Dendritic cell treated with granulocyte-macrophage colony-stimulating factor and Interleukin-4, amounts not matched to agents 40 ng/mL and 50 ng/mL, for 4 days (primary cell): ENCODE measurements around the gene RASA4B.
"Not testable (repeated sequence)": the region's sequence is repeated elsewhere in the genome, so short reads cannot be mapped to it uniquely, and the experiment has no call there.

Experiments used
- H3K27ac Mint-ChIP-seq: one replicate; pipeline ENCODE4 v1.8.0; 2022; ENCODE audit warnings: mild to moderate bottlenecking, mixed read lengths
- H3K27me3 Mint-ChIP-seq: one replicate; pipeline ENCODE4 v1.8.0; 2022; ENCODE audit warnings: mild to moderate bottlenecking, mixed read lengths
- H3K36me3 Mint-ChIP-seq: one replicate; pipeline ENCODE4 v1.8.0; 2022; ENCODE audit warnings: low read depth, mixed read lengths
- H3K4me1 Mint-ChIP-seq: one replicate; pipeline ENCODE4 v1.8.0; 2022; ENCODE audit warnings: low read depth, mixed read lengths
- H3K4me3 Mint-ChIP-seq: one replicate; pipeline ENCODE4 v1.8.0; 2022; ENCODE audit warnings: mild to moderate bottlenecking, moderate library complexity, mixed read lengths
- H3K9me3 Mint-ChIP-seq: one replicate; pipeline ENCODE4 v1.8.0; 2022; ENCODE audit warnings: mixed read lengths
- intact Hi-C: fragments of 100-400 bp; cut with micrococcal nuclease; formaldehyde crosslinking; loops from one replicate; pipeline ENCODE4 v1.15.0; 2022

The RASA4B gene

DNA sequence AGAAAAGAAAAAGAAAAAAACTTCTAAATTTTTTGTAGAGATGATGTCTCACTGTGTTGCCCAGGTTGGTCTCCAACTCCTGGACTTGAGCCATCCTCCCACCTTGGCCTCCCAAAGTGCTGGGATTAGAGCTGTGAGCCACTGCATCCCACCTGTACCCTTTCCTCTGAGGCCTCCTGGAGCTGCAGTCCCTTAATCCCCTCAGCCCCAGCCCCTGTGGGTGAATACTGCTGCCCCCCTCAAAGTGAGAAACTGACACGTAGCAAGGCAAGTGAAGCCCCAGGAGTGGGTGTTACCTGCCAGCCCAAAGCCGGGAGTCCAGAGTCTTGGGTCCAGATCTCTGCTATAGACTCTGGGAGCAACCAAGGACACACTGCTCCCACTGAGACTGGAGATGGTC, 7.2 kb upstream of the RASA4B start:
- H3K27ac Mint-ChIP-seq, H3K4me3 Mint-ChIP-seq, H3K9me3 Mint-ChIP-seq, H3K27me3 Mint-ChIP-seq, intact Hi-C loops, H3K4me1 Mint-ChIP-seq, H3K36me3 Mint-ChIP-seq: not testable (repeated sequence)

DNA sequence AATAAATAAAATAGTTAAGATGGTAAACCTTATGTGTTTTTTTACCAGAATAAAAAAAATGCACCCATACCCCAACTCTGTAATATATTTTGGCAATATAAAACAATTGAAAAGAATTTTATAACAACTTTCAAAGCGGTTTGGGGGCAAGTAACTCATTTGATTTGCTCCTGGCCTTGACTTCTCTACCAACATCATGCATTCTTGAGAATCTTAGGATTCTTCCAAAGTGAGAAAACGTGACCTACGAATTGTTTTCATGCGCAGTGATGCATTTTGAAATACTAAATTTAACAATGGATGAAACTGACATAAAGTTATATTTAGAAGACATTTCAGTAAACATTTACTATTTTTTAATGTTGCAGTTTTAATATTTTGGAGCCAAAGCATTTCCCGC, 3.2 kb upstream of the RASA4B start:
- intact Hi-C loops, H3K27ac Mint-ChIP-seq, H3K4me1 Mint-ChIP-seq, H3K9me3 Mint-ChIP-seq, H3K4me3 Mint-ChIP-seq, H3K27me3 Mint-ChIP-seq, H3K36me3 Mint-ChIP-seq: not testable (repeated sequence)

GRCh38 chr7:102516951-102517350, 626 bp downstream of the RASA4B start:
- H3K9me3 Mint-ChIP-seq, H3K27ac Mint-ChIP-seq, intact Hi-C loops, H3K4me1 Mint-ChIP-seq, H3K27me3 Mint-ChIP-seq, H3K4me3 Mint-ChIP-seq, H3K36me3 Mint-ChIP-seq: not testable (repeated sequence)

DNA sequence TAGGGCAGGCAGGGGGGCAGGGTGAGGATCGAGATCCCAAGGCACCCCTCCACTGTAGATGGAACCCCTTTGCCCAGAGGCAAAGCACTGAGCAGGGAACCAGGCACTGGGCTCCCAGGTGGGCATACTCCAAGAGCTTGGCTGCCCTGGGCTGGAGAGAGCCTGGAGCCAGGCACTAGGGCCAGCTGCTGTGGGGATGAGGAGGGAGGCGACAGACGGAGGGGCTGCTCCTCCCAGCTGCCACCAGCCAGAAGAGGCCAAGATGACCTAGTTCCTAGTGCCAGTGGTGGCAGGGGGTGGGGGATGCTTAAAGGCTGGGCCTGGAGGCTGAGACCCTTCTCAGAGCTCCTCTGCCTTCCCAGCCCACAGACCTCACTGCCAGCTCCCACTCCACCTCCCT, 1.7 kb downstream of the RASA4B start:
- not testable (repeated sequence) for H3K4me3 Mint-ChIP-seq

GRCh38 chr7:102514881-102515721, 2.5 kb downstream of the RASA4B start:
- H3K9me3 Mint-ChIP-seq, H3K27me3 Mint-ChIP-seq, H3K27ac Mint-ChIP-seq, H3K4me1 Mint-ChIP-seq, H3K4me3 Mint-ChIP-seq, H3K36me3 Mint-ChIP-seq, intact Hi-C loops: not testable (repeated sequence)

More for the DNA sequence above, 1.7 kb downstream of the RASA4B start:
- H3K36me3 Mint-ChIP-seq, H3K27me3 Mint-ChIP-seq, intact Hi-C loops, H3K9me3 Mint-ChIP-seq, H3K4me1 Mint-ChIP-seq, H3K27ac Mint-ChIP-seq: not testable (repeated sequence)

DNA sequence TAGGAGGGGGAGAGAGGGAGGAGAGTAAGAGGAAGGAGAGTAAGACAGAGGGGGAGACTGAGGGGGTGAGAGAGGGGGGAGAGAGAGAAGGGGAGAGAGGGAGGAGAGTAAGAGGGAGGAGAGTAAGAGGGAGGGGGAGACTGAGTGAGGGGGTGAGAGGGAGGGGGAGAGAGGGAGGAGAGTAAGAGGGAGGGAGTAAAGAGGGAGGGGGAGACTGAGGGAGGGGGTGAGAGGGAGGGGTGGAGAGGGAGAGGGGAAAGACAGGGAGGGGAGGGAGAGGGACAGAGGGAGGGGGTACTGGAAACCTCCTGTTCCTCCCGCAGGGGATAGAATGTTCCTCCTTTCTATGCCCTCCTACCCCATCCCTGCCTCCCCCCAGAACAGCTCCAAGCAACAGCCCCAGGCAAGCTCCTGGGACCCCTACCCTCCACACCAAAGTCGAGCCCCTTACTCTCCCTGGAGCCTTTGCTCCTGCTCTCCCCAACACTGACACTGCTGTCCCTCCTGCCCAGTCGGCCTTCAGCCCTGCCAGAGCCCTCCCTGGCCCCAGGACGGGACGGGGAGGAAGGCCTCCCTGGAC, 4.8 kb downstream of the RASA4B start:
- H3K4me1 Mint-ChIP-seq, H3K36me3 Mint-ChIP-seq, H3K27me3 Mint-ChIP-seq, intact Hi-C loops, H3K9me3 Mint-ChIP-seq: not testable (repeated sequence)
- H3K4me3 Mint-ChIP-seq, result peak overlapping the region; percentile 75
- peak overlapping the region; percentile 97 for H3K27ac Mint-ChIP-seq

- H3K27me3 Mint-ChIP-seq, intact Hi-C loops, H3K36me3 Mint-ChIP-seq, H3K9me3 Mint-ChIP-seq, H3K4me1 Mint-ChIP-seq: not testable (repeated sequence)
- peak overlapping the region; percentile 75 for H3K4me3 Mint-ChIP-seq
- peak overlapping the region; percentile 97 for H3K27ac Mint-ChIP-seq
Observed at GRCh38 chr7:102511860-102512522, 5.6 kb downstream of the RASA4B start.

GRCh38 chr7:102510575-102510974, 7.0 kb downstream of the RASA4B start:
- H3K4me1 Mint-ChIP-seq, H3K36me3 Mint-ChIP-seq, H3K9me3 Mint-ChIP-seq, H3K27me3 Mint-ChIP-seq, intact Hi-C loops, H3K4me3 Mint-ChIP-seq, H3K27ac Mint-ChIP-seq: not testable (repeated sequence)

GRCh38 chr7:102507410-102508088, 10.0 kb downstream of the RASA4B start:
- H3K27ac Mint-ChIP-seq, H3K27me3 Mint-ChIP-seq, H3K4me1 Mint-ChIP-seq, H3K36me3 Mint-ChIP-seq, H3K9me3 Mint-ChIP-seq, intact Hi-C loops, H3K4me3 Mint-ChIP-seq: not testable (repeated sequence)

DNA sequence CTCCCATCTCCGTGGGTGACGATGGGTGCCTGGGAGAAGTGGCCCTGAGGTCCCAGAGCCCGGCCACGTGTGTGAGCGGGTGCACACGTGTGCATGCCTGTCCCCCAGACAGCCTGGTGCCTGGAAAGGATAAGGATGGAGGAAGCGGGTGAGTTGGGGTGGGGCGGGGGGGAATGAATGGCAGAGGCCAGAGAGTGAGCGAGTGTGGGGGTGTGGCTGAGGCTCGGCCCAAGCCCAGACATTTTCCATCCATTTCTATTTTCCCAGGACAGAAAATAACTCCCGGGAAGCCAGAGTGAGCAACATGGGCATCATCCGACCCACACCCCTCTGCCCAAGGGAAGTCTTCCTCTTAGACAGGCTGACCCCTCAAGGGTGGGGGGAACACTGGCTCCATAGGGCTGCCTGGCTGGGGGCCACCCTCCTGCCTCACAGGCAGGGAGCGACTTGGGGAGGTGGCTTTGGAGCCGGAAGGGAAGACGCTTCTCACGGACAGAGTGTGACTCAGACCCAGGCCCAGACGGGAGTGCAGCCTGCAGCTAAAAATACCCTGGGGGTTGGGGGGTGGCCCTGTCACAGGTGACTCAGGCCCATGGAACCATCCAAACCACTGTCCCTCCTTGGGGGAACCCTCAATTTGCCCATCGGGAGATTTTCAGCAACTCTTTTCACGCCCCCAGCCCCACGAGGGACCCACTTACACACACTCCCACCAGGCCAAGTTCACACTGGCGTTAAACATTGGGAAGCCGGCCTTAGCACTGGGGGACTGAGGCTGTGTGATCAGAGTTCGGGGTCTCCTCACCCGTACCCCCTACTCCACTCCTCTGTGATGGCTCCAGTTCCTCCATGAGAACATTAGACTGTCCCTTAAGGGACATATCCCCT, 12.0 kb downstream of the RASA4B start:
- H3K4me1 Mint-ChIP-seq, H3K27me3 Mint-ChIP-seq, intact Hi-C loops, H3K27ac Mint-ChIP-seq, H3K4me3 Mint-ChIP-seq, H3K36me3 Mint-ChIP-seq, H3K9me3 Mint-ChIP-seq: not testable (repeated sequence)

DNA sequence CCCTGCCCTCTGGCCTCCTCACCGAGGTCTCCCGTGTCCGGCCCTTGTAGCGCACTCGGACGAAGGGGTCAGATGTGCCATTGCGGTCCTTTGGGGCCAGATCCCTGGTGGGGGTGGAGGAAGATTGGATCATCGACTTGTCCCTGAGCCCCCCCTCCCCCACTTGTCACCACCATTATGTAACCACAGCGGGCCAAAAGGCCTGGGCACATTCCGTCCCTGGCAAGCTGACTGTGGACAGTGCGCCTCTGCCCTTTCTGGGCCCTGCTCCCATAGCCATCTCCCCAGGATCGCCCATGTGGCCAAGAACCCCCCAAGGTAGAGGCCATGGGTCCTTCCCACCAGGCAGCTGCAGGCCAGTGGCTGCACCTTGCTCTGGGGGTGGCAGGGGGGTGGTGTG, 14.4 kb downstream of the RASA4B start:
- H3K9me3 Mint-ChIP-seq, H3K4me3 Mint-ChIP-seq, H3K27me3 Mint-ChIP-seq, H3K27ac Mint-ChIP-seq, intact Hi-C loops, H3K4me1 Mint-ChIP-seq: not testable (repeated sequence)
- H3K36me3 Mint-ChIP-seq, result peaks cover 11% of the 10 kb centered on the region

GRCh38 chr7:102498321-102498720, 19.3 kb downstream of the RASA4B start:
- H3K4me1 Mint-ChIP-seq, H3K27ac Mint-ChIP-seq, H3K4me3 Mint-ChIP-seq, H3K27me3 Mint-ChIP-seq, H3K9me3 Mint-ChIP-seq, intact Hi-C loops, H3K36me3 Mint-ChIP-seq: not testable (repeated sequence)

DNA sequence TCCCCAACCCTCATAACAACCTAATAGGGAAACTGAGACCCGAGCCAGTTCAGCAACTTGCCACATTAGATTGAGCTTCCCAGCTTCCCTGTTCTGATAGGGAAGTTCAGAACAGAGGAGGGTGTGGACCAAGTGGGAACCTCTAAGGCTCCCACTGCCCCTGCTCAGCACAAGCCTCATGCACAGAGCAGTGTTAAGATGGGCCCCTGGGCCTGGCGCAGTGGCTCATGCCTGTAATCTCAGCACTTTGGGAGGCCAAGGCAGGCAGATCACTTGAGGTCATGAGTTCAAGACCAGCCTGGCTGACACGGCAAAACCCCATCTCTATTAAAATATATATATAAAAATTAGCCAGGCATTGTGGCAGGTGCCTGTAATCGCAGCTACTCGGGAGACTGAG, 20.3 kb downstream of the RASA4B start:
- intact Hi-C loops, H3K27me3 Mint-ChIP-seq: not testable (repeated sequence)

DNA sequence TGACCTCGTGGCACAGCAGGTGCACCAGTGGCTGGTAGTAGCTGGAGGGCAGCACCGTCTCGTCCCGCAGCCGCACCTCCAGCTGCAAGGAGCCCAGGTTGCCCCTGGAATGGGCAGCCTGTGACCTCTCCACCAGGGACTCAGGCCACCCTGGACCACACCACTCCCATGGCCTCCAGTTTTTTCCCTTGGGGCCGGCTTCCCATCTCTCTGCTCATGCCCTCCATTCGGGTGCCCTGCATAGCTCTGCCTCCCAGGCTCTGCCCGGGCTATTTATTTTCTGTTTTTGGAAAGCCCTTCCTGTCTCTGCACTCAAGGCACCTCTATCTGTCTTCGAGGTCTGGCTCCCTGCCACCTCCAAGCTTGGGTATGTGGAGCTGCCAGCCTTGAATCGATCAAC, 20.7 kb downstream of the RASA4B start:
- H3K9me3 Mint-ChIP-seq, H3K4me3 Mint-ChIP-seq, H3K27me3 Mint-ChIP-seq, intact Hi-C loops, H3K36me3 Mint-ChIP-seq, H3K4me1 Mint-ChIP-seq, H3K27ac Mint-ChIP-seq: not testable (repeated sequence)

More for the DNA sequence above, 20.3 kb downstream of the RASA4B start:
- not testable (repeated sequence) for H3K27ac Mint-ChIP-seq, H3K9me3 Mint-ChIP-seq, H3K36me3 Mint-ChIP-seq, H3K4me1 Mint-ChIP-seq, H3K4me3 Mint-ChIP-seq
